GM23338 (cell line): ENCODE results near the gene HEXA.
"Not testable (repeated sequence)": the region's sequence is repeated elsewhere in the genome, so short reads cannot be mapped to it uniquely, and the experiment has no call there.

Experiments
- EZH2 ChIP-seq: fragments of 200-600 bp; sonication (generic); IDR thresholded peaks from one replicate; pipeline ENCODE4 v1.8.0; 2017; ENCODE audit warnings: antibody characterized with exemption, mild to moderate bottlenecking, low read depth; ENCODE audit not compliant: unreplicated experiment
- JUNB ChIP-seq: IDR thresholded peaks from one replicate; pipeline ENCODE4 v1.6.1; 2016; ENCODE audit warnings: antibody characterized with exemption; ENCODE audit not compliant: unreplicated experiment
- NANOG ChIP-seq: IDR thresholded peaks from 2 replicates; pipeline ENCODE4 v1.6.1; 2016; ENCODE audit warnings: antibody characterized with exemption, borderline replicate concordance
- POLR2AphosphoS5 ChIP-seq: IDR thresholded peaks from 2 replicates; pipeline ENCODE4 v1.6.1; 2016; ENCODE audit warnings: antibody characterized with exemption, low read depth
- ZNF331 ChIP-seq: fragments of 250-450 bp; sonication (Bioruptor Pico); IDR thresholded peaks from 2 replicates; pipeline ENCODE4 v1.5.0; 2020; ENCODE audit warnings: low read depth, mild to moderate bottlenecking, moderate library complexity
- TF ChIP-seq, protein P1 (sequence below), 2 experiments: fragments of 200-600 bp in 1 of 2; sonication (generic) in 1 of 2; conservative IDR thresholded peaks; 2 replicates each; pipeline versions ENCODE4 v1.5.1 to v1.6.1; 2016 to 2017; ENCODE audit warnings: antibody characterized with exemption in 2 of 2, low read depth in 2 of 2, mild to moderate bottlenecking in 2 of 2, moderate library complexity in 1 of 2
- TF ChIP-seq, protein P2 (sequence below): IDR thresholded peaks from one replicate; pipeline ENCODE4 v1.6.1; 2018; ENCODE audit warnings: antibody characterized with exemption; ENCODE audit not compliant: unreplicated experiment
- TF ChIP-seq, protein P3 (sequence below): IDR thresholded peaks from 2 replicates; pipeline ENCODE4 v1.6.1; 2016; ENCODE audit warnings: antibody characterized with exemption

DNA sequence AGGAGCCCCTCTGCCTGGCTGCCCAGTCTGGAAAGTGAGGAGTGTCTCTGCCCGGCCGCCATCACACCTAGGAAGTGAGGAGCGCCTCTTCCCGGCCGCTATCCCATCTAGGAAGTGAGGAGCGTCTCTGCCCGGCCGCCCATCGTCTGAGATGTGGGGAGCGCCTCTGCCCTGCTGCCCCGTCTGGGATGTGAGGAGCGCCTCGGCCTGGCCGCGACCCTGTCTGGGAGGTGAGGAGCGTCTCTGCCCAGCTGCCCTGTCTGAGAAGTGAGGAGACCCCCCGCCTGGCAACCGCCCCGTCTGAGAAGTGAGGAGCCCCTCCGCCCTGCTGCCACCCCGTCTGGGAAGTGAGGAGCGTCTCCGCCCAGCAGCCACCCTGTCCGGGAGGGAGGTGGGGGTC, 20.5 kb upstream of the HEXA start:
- TF ChIP-seq, protein P1, sequence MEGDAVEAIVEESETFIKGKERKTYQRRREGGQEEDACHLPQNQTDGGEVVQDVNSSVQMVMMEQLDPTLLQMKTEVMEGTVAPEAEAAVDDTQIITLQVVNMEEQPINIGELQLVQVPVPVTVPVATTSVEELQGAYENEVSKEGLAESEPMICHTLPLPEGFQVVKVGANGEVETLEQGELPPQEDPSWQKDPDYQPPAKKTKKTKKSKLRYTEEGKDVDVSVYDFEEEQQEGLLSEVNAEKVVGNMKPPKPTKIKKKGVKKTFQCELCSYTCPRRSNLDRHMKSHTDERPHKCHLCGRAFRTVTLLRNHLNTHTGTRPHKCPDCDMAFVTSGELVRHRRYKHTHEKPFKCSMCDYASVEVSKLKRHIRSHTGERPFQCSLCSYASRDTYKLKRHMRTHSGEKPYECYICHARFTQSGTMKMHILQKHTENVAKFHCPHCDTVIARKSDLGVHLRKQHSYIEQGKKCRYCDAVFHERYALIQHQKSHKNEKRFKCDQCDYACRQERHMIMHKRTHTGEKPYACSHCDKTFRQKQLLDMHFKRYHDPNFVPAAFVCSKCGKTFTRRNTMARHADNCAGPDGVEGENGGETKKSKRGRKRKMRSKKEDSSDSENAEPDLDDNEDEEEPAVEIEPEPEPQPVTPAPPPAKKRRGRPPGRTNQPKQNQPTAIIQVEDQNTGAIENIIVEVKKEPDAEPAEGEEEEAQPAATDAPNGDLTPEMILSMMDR (conservative IDR thresholded peaks at IDR 0.05; ENCODE audit: low read depth in 2 of 2) = not testable (repeated sequence)
- not testable (repeated sequence) for TF ChIP-seq NANOG; JUNB; ZNF331 (CRISPR knock-in tag); EZH2; POLR2AphosphoS5
- TF ChIP-seq, protein P2, sequence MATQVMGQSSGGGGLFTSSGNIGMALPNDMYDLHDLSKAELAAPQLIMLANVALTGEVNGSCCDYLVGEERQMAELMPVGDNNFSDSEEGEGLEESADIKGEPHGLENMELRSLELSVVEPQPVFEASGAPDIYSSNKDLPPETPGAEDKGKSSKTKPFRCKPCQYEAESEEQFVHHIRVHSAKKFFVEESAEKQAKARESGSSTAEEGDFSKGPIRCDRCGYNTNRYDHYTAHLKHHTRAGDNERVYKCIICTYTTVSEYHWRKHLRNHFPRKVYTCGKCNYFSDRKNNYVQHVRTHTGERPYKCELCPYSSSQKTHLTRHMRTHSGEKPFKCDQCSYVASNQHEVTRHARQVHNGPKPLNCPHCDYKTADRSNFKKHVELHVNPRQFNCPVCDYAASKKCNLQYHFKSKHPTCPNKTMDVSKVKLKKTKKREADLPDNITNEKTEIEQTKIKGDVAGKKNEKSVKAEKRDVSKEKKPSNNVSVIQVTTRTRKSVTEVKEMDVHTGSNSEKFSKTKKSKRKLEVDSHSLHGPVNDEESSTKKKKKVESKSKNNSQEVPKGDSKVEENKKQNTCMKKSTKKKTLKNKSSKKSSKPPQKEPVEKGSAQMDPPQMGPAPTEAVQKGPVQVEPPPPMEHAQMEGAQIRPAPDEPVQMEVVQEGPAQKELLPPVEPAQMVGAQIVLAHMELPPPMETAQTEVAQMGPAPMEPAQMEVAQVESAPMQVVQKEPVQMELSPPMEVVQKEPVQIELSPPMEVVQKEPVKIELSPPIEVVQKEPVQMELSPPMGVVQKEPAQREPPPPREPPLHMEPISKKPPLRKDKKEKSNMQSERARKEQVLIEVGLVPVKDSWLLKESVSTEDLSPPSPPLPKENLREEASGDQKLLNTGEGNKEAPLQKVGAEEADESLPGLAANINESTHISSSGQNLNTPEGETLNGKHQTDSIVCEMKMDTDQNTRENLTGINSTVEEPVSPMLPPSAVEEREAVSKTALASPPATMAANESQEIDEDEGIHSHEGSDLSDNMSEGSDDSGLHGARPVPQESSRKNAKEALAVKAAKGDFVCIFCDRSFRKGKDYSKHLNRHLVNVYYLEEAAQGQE = not testable (repeated sequence)
- TF ChIP-seq, protein P3, sequence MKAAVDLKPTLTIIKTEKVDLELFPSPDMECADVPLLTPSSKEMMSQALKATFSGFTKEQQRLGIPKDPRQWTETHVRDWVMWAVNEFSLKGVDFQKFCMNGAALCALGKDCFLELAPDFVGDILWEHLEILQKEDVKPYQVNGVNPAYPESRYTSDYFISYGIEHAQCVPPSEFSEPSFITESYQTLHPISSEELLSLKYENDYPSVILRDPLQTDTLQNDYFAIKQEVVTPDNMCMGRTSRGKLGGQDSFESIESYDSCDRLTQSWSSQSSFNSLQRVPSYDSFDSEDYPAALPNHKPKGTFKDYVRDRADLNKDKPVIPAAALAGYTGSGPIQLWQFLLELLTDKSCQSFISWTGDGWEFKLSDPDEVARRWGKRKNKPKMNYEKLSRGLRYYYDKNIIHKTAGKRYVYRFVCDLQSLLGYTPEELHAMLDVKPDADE = not testable (repeated sequence)
